Measurements from ENCODE around the gene PLIN4. TPM values are rescaled to one million over a fixed set of nuclear protein-coding genes. Genes with fewer than 3 reads are reported as not detected.

The PLIN4 gene
- total RNA-seq, 1 donor from 2014 or later, result not detected

GRCh38 chr19:4507150-4507452, 11.2 kb downstream of the PLIN4 start:
- intact Hi-C loops (cut with micrococcal nuclease), result no loop called here

- intact Hi-C loops (cut with micrococcal nuclease), result no loop called here
These were observed 11.7 kb downstream of the PLIN4 start for GRCh38 chr19:4506449-4507149.

- intact Hi-C loops (cut with micrococcal nuclease), result no loop called here
These were observed 12.5 kb downstream of the PLIN4 start for GRCh38 chr19:4505570-4506448.

GRCh38 chr19:4504891-4505569, 13.3 kb downstream of the PLIN4 start:
- intact Hi-C loops (cut with micrococcal nuclease), result no loop called here

- intact Hi-C loops (cut with micrococcal nuclease), result no loop called here
These were observed 14.0 kb downstream of the PLIN4 start for GRCh38 chr19:4504297-4504701.

GRCh38 chr19:4503825-4504170, 14.5 kb downstream of the PLIN4 start:
- intact Hi-C loops (cut with micrococcal nuclease), result no loop called here

GRCh38 chr19:4503132-4503824, 15.0 kb downstream of the PLIN4 start:
- intact Hi-C loops (cut with micrococcal nuclease), result no loop called here

GRCh38 chr19:4502282-4503131, 15.8 kb downstream of the PLIN4 start:
- intact Hi-C loops (cut with micrococcal nuclease), result no loop called here

- intact Hi-C loops (cut with micrococcal nuclease), result no loop called here
These were observed 16.6 kb downstream of the PLIN4 start for GRCh38 chr19:4501691-4502090.

GRCh38 chr19:4500841-4501591, 17.3 kb downstream of the PLIN4 start:
- intact Hi-C loops (cut with micrococcal nuclease), result no loop called here

GRCh38 chr19:4499855-4500254, 18.4 kb downstream of the PLIN4 start:
- intact Hi-C loops (cut with micrococcal nuclease), result no loop called here

GRCh38 chr19:4499318-4499717, 19.0 kb downstream of the PLIN4 start:
- intact Hi-C loops (cut with micrococcal nuclease), result no loop called here

- intact Hi-C loops (cut with micrococcal nuclease), result no loop called here
These were observed 19.6 kb downstream of the PLIN4 start for GRCh38 chr19:4498694-4499093.

- intact Hi-C loops (cut with micrococcal nuclease), result no loop called here
These were observed 20.4 kb downstream of the PLIN4 start for GRCh38 chr19:4497770-4498389.

GRCh38 chr19:4496304-4496703, 22.0 kb downstream of the PLIN4 start:
- intact Hi-C loops (cut with micrococcal nuclease), result no loop called here

GRCh38 chr19:4495471-4495870, 22.8 kb downstream of the PLIN4 start:
- intact Hi-C loops (cut with micrococcal nuclease), result no loop called here

- intact Hi-C loops (cut with micrococcal nuclease), result no loop called here
These were observed 23.6 kb downstream of the PLIN4 start for GRCh38 chr19:4494691-4495064.

GRCh38 chr19:4493929-4494690, 24.2 kb downstream of the PLIN4 start:
- intact Hi-C loops (cut with micrococcal nuclease), result no loop called here

Data from T-helper 2 cell treated with Interferon-gamma antibody and Interleukin-4, amounts not matched to agents 100 ng/mL and 5 ng/mL, for 36 hours (primary cell).